Stimulated activated CD8-positive, alpha-beta memory T cell treated with anti-CD3 and anti-CD28 coated beads, Interleukin-15, amount 100 ng/mL, for 1 hour (primary cell): ENCODE results near the gene CCDC14.
"Not testable (repeated sequence)": the region's sequence is repeated elsewhere in the genome, so short reads cannot be mapped to it uniquely, and the experiment has no call there.

ENCODE experiments used
- DNase-seq: peaks from one replicate; pipeline ENCODE4 v3.0.0-alpha.2; 2020; ENCODE audit warnings: low read depth

The CCDC14 gene

GRCh38 chr3:123966799-123967198 lies 5.8 kb upstream of the CCDC14 start:
- DNase-seq, result not testable (repeated sequence)

GRCh38 chr3:123964793-123965192 lies 3.8 kb upstream of the CCDC14 start:
- not testable (repeated sequence) for DNase-seq

GRCh38 chr3:123961508-123961856 lies 453 bp upstream of the CCDC14 start:
- DNase-seq, result no peak

- no peak for DNase-seq
Measured at GRCh38 chr3:123953735-123954134, 7.3 kb downstream of the CCDC14 start.

- no peak for DNase-seq
Measured at GRCh38 chr3:123952844-123953520, 8.0 kb downstream of the CCDC14 start.

- DNase-seq, result no peak
Measured at GRCh38 chr3:123951522-123952447, 9.2 kb downstream of the CCDC14 start.

GRCh38 chr3:123949641-123950040 lies 11.4 kb downstream of the CCDC14 start:
- DNase-seq, result no peak

- no peak for DNase-seq
Measured at GRCh38 chr3:123948449-123948848, 12.6 kb downstream of the CCDC14 start.

GRCh38 chr3:123947482-123947881 lies 13.5 kb downstream of the CCDC14 start:
- DNase-seq, result no peak

GRCh38 chr3:123941542-123941941 lies 19.5 kb downstream of the CCDC14 start:
- DNase-seq, result no peak

GRCh38 chr3:123941121-123941520 lies 19.9 kb downstream of the CCDC14 start:
- DNase-seq, result no peak

- no peak for DNase-seq
Measured at GRCh38 chr3:123939706-123940105, 21.3 kb downstream of the CCDC14 start.

- no peak for DNase-seq
Measured at GRCh38 chr3:123936400-123936799, 24.6 kb downstream of the CCDC14 start.

GRCh38 chr3:123935830-123936229 lies 25.2 kb downstream of the CCDC14 start:
- no peak for DNase-seq

GRCh38 chr3:123934250-123934649 lies 26.8 kb downstream of the CCDC14 start:
- DNase-seq, result no peak

- DNase-seq, result no peak
Measured at GRCh38 chr3:123930445-123930844, 30.6 kb downstream of the CCDC14 start.

GRCh38 chr3:123929325-123929724 lies 31.7 kb downstream of the CCDC14 start:
- no peak for DNase-seq

GRCh38 chr3:123926396-123926795 lies 34.6 kb downstream of the CCDC14 start:
- no peak for DNase-seq

- no peak for DNase-seq
Measured at GRCh38 chr3:123920868-123921267, 40.2 kb downstream of the CCDC14 start.

- DNase-seq, result no peak
Measured at GRCh38 chr3:123920383-123920782, 40.6 kb downstream of the CCDC14 start.

GRCh38 chr3:123919353-123919752 lies 41.7 kb downstream of the CCDC14 start:
- DNase-seq, result no peak

GRCh38 chr3:123914829-123915228 lies 46.2 kb downstream of the CCDC14 start:
- no peak for DNase-seq

GRCh38 chr3:123909785-123910184 lies 51.2 kb downstream of the CCDC14 start:
- no peak for DNase-seq
